Activated CD8-positive, alpha-beta memory T cell treated with anti-CD3 and anti-CD28 coated beads, Interleukin-2, amount 50 U/mL, for 48 hours (primary cell): ENCODE measurements around the gene NSFL1C.
"Not testable (repeated sequence)": the region's sequence is repeated elsewhere in the genome, so short reads cannot be mapped to it uniquely, and the experiment has no call there.

ENCODE experiments used
- DNase-seq: peaks from one replicate; pipeline ENCODE4 v3.0.0-alpha.2; 2020

NSFL1C gene

DNA sequence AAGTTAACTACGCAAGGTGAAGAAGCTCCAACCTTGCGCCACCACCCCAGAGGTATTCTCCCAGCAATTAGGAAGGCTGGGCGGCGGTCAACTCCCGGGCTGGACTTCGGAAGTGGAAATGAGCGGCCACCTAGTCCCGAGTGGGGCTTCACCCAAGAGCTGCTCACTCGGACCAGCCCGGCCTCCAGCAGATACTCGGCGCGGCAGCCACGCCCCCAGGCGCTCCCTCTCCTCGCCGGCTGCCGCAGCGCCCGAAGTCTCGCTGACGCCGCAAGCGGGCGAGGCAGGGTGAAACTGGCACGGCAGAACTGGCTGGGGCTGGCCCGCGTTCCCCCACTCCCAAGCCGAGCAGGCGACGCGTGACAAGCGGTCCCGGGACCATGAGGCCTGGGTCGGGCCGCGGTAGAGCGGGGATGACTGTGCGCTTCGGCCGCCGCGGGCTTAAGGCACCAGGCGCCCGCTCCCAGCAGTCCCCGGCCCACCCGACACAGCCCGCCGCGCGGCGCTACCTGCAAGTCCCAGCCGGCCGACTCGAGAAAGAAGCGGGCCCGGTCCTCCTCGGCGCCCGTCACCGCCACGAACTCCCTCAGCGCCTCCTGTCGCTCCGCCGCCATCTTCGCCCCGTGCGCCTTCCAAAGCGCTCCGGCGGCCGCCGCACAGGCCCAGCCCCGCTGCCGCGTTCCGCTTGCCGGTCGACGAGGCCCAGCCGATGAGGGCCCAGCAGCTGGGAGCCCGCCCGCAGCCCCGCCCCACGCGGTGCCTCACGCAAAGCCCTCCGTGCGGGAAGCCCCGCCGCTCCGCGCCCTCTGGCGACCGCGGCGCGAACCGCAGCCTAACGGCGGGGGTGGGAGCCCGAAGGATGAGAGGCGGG, at the start of gene NSFL1C:
NSFL1C (minus strand) TSS at position 639 of the 871 bp plus-strand sequence; CDS start at position 614, 25 bp downstream.
- peak; percentile 99 for DNase-seq

DNA sequence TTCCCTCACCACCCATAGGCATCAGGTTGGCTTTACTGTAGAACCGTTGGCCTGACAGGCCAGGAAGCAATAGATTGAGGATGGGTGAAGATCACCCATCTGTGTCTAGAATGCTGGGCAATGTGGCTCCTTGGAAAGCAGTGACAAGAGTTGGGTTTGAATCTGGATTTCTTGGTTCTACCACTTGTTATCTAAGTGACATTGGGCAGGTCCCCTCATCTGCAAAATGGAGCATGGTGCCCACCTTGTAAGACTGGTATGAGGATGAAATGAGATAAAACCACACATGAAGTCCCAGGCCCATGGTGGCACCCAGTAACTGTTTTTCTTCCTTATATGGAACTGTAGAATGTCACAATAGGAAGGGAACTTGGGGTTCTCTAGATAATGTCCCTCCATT, 47.2 kb upstream of the NSFL1C start:
- no peak for DNase-seq

DNA sequence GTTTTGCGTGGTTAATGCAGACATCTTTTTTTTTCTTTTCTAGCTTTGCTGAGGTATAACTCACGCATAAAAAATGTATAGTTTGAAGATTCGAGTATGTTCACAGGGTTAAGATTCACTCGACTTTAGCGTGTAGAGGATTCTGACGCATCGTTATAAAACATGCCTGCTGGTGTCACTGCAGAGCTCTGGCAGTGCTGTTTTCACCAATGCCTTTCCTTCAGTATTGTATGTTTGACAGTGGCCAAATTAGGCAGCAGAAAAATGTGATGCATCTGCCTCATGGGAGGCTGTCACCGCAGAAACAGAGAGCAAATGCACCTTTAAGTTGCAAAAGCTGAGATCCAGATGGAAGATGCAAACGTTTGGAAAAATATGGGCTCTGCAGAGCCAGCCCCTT, 42.6 kb upstream of the NSFL1C start:
- no peak for DNase-seq

DNA sequence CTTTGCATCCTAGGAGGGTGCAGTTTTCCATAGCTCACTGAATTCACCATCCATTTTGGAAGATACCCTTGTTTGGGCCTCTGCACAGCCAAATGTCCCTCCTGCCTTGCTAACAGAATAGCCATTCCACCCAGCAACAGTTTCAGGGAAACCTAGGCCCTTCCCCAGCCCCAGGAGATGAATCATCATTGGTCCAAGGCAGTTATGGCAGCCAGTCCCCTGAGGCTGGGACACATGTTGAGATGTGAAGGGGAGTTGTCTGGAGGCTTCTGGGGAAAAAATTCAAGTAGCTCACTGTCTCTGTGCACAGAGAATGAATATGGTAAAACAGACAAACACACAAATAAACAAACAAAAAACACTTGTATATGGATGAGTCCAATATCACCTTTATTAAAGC, 41.9 kb upstream of the NSFL1C start:
- DNase-seq, result no peak

DNA sequence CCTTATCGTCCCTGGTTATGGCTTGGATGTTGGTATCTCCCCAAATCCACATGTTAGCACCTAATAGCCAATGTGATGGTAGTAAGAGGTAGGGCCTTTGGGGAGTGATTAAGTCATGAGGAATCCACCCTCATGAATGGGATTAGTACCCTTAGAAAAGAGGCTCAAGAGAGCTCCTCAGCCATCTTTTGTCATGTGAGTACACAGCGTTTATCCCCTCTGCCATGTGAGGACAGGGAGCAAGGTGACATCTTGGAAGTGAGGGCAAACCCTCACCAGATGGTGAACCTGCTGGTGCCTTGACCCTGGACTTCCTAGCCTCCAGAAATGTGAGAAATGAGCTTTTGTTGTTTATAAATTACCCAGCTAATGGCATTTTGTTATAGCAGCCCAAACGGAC, 40.6 kb upstream of the NSFL1C start:
- no peak for DNase-seq

DNA sequence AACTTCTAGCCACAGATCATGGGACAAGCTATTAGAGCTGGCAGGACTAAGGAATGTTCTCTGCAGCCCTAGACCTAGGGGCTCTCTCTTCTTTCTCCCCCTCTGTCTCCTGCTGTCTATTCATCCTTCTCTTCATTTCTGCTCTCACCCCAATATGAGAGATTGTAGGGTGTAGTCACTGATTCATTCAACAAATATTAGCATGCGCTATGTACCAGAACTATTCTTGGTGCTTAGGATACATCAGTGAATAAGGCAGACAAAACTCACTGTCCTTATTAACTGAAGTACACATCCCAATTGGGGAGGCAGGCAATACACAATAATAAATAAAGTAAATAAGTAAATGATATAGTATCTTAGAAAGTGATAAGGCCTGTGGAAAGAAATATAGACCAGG, 39.2 kb upstream of the NSFL1C start:
- DNase-seq, result no peak

DNA sequence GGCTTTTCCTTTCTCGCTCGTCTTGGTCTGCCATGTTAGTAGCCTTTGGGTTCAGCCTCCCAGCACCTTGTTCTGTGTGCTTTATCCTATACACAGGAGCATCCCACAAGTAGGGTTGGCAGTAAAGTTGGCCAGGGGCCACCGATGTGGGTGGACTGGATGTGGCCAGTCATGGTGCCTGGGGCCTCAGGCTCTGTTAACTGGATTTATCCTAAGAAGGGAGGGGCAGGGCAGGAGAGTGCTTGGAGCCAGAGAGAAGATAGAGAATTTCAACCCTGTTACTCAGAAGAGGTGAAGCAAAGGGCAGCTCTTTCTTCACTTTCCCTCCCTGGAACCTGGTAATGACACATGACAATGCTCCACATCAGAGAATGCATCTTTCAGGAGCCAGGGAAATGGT, 38.7 kb upstream of the NSFL1C start:
- no peak for DNase-seq

DNA sequence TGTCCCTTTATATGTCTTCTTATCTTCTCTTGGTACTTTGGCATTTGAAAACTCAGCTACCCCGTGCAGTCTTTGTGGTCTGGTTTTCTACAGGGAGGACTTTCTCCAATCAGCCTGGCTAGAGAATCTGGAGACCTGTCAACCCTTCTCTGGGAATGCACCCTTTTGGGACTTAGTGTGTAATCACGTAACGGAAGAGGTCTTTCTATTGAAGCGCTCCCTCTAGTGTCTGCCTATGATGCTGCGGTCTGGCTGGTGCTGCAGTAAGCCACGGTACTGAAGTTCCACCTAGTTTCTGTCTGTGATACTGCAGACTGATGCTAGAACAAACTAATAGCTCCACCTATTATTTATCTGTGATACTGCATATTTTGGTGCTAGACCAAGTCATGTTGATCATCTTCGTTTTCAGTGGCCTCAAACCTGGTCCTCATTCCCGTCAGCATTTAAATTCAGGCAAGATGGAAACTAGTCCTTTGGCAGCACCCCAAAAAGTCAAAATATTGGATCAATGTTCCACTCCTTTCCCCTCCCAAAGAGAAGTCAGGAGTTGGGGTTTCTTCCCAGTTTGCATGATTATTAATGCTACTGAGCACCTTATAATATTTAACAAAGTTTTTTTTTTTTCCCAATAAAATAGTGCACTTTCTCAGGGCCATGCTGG, 37.0 kb upstream of the NSFL1C start:
- DNase-seq, result peak; percentile 69

DNA sequence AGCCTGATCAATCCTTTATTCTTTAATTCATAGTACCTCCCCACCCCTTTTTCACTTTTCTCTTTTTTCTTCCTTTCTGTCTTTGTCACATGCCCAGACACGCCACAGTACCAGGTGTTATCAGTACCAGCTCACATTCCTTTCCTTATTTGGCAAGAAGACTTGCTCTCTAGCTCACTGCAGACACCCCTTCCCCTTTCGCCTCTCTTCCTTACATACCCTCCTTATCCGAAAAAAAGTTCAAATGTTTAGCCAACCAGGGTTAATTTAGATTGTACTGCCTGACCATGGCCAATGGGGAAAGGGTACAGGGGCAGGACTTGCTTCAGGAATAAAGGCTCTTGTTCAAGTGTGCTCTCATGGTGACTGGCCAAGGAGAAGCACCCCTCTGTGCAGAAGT, 33.8 kb upstream of the NSFL1C start:
- DNase-seq, result no peak

DNA sequence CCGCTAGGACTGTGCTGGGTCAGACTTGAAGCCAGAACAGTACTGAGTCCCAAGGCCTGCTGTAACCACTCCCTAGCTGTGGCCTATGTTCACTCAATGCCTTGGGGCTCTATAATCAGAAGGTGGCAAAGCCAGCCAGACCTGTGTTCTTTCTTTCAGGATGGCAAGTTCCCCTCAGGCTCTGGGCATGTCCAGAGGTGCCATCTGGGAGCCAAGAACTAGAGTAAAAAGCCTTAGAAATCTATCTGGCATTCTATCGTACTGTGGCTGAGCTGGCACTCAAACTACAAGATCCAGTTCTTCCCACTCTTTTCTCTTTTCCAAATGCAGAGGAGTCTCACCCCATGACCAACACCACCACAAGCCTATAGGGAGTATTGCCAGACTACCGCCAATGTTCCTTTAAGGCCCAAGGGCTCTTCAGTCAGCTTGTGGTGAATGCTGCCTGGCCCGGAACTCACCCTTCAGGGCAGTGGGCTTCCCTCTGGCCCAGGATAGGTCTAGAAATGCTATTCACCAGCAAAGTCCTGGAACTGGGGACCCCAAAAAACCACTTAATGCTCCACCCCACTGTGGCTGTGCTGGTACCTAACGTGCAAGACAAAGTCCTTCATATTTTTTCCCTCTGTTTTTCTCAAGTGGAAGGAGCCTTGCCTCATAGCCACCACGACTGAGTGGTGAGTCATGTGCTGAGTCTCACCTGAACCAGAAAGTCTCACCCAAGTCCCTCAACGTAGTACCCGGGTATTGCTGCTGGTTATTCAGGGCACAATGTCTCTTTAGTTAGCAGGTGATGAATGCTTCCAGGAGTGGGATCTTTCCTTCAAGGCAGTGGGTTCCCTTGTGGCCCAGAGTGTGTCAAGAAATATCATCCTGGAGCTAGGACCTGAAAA, 33.1 kb upstream of the NSFL1C start:
- DNase-seq, result no peak

DNA sequence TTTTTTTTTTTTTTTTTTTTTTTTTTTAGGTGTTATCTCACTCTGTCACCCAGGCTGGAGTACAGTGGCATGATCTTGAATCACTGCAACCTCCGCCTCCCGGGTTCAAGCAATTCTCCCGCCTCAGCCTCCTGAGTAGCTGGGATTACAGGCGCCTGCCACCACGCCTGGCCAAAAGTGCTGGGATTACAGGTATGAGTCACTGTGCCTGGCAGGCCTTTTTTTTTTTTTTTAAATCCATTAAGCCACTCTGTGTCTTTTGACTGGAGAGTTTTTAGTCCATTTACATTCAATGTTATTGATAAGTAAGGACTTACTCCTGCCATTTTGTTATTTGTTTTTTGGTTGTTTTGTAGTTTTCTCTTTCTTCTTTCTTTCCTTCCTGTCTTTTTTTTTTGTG, 30.7 kb upstream of the NSFL1C start:
- not testable (repeated sequence) for DNase-seq

DNA sequence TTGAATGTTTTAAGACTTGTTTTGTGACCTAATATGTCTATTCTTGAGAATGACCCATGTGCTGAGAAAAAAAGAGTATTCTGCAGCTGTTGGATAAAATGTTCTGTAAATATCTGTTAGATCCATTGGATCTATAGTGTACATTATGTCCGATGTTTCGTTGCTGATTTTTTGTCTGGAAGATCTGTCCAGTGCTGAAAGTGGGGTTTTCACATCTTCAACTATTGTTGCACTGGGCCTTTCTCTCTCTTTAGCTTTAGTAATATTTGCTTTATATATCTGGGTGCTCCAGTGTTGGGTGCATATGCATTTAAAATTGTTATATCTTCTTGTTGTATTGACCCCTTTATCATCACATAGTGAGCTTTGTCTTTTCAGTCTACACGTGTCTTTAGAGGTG, 30.3 kb upstream of the NSFL1C start:
- no peak for DNase-seq

DNA sequence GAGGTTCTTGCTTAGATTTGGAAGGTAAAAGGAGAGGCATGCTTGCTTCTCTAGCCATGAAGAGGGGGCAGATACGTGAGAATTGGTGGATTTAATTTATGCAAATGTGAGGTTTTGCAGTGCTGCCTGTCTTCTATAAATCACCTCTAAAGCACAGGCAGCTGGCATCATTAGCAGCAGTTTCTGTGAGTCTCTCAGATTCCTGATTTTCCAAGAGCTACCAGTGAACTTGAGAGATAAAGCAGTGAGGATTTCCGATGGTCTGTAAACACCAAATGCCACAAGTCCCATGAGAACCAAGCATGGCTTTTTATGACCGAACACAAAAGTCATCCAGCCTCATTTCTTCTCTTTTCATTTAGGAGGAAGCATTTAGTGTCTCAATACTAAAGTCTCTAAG, 27.8 kb upstream of the NSFL1C start:
- DNase-seq, result no peak

DNA sequence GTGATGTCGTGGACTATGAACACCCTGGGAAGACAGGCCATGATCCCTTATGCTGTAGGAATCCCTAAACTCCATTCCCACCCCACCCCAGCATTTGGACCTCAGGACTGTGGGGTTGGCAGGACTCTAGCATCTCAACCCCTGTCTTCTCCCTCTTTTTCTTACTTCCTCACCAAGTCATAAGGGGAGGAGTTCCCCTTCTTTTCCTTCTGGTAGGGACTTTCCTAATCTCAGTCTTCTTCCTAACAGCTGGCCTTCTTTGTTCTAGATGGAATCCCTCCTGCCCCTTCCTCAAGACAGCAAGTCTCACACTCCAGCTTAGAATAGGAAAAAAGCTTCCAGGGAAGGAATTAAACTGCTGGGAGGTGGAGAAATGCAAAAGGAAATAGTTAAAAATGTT, 26.9 kb upstream of the NSFL1C start:
- no peak for DNase-seq

DNA sequence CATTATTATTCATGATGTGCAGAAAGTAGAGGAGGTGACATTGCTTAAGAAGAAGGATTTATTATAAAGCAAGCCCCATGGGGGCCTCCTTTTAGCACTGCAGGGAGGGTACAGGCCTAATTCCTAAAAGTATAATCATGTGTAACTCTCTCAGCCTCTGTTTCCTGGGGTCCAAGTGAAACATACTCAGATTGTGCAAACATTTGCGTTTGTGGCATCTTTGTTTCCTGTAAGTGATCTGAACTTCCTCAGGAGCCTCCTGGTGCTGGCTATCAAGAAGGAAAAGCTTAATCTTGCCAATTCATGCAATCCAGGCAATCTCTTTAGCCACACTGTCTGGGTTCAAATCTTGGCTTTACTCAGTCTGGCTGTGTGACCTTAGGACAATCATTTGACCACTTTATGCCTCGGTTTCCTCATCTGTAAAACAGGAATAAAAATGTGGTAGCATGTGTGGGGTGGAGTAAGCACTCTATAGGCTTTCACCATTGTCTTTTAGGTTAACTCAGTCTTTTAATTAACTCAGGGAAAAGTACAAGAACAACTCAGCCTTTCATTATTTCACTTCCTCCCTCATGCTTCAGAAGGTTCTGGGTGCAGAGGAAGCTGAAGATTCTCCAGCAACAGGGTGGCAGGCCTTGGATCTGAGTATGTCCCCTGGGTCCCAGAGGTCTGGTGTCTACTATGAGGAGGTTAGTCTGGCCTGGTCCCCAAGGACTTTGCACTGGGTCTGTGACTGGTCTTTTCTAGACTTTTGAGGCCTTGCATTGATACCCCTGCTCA, 25.4 kb upstream of the NSFL1C start:
- DNase-seq, result no peak

DNA sequence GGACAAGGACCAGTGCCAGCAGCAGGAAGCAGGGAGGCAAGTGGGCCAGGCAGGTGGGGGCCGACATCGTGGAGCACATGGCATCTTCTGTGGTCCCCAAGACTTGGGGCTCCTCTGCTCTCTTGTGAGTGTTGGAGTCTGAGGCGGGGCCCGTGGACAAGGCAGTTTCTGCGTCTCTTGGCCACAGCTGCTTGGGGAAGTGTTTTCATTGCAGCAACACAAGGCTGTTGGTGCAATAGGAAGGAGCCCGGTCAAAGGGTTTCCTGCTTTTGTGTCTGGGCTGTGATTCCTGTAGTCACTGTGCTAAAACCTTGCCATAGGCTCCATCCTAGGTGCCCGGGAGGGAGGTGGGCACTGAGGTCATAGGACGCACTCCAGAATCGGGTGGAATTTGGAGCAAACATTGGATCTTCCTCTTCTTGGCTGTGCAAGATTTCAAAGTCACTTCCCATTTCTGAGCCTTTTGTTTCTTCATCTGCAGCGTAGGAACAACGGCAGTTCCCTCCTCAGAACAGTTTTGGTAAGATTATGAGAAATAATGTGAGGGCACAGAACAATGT, 24.7 kb upstream of the NSFL1C start, which contains the start of gene SIRPB2:
SIRPB2 (minus strand) TSS at position 140 of the 560 bp plus-strand sequence; CDS start at position 79, 61 bp downstream.
- no peak for DNase-seq

DNA sequence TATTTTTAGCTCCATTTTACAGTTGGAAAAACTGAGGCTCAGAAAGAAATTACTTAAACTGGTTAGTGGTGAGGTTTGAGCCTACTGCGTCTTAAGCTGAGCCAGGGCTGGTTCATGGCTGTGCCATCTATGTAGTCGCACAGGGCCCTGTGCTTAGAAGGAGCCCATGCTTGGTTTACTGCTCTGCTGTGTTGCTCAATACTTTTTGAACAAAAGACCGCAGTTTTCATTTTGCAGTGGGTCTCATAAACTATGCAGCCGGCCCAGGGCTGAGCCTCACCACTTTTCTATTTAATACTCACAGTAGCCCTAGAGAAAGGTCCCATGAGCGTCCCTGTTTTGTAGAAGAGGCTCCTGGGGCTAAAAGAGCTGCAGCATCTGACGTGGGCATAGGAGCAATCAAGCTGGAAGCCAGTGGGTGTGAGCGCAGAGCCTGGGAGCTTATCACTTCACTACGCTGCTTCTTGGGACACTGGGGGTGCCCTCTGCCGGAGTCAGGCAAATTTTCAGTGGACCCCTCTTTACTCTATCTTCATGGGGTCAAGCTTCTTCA, 24.1 kb upstream of the NSFL1C start:
- no peak for DNase-seq

DNA sequence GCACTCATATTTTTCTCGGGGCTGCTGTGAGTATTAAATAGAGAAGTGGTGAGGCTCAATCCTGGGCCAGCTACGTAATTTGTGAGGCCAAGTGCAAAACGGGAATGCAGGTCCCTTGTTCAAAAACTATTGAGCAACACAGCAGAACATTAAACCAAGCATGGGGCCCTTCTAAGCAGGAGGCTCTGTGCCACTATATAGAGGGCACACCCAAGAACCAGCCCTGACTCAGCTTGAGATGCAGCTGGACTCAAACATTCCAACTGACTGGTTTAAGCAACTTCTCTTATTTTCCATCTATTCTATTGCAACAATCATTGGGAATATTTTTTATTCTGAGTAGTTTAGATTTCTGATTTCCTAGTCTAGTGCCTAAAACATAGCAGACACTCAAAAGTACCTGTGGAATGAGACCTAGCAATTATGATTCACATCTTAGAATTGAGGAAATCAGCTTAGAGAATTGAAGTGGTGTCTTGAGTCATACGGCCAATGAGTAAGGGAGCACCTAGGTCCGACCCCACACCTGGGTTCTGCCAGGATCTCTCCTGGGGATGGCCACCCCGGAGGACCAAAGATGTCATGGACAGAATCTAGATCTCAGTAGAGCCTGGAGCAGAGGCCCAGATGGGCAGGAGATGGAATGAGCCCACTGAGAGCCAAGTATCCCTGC, 23.3 kb upstream of the NSFL1C start:
- no peak for DNase-seq

DNA sequence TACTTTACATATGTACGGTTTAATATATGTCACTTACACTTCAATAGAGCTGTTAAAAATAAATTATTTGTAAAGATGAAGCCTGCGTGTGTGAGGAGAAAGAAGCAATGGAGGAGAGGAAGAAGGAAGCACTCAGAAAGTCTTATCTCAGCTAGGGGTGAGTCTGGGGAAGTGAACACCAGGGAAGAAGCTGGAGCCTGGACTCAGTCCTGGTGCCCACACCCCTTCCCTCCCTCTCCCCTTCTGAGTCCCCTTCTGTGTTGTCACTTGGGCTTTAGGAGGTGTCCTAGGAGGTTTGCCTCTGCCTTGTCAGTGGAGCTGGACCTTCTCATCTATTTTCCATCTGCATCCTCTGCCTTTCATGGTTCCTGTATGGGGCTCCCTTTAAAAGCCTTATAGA, 22.7 kb upstream of the NSFL1C start:
- no peak for DNase-seq

DNA sequence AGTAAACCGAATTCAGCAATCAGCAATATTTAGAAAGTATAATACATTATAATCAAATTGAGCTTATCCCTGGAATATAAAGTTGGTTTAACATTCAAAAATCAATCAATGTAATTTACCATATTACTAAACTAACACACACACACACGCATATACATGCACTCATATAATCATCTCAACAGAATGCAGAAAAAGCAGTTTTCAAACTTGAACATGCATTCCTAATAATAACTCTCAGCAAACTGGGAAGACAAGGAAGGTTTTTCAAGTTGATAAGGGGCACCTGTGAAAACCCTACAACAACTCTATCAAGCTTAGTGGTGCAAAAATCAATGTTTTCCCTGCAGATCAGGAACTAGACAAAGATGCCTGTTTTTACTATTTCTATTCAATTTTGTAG, 19.9 kb upstream of the NSFL1C start:
- DNase-seq, result no peak

DNA sequence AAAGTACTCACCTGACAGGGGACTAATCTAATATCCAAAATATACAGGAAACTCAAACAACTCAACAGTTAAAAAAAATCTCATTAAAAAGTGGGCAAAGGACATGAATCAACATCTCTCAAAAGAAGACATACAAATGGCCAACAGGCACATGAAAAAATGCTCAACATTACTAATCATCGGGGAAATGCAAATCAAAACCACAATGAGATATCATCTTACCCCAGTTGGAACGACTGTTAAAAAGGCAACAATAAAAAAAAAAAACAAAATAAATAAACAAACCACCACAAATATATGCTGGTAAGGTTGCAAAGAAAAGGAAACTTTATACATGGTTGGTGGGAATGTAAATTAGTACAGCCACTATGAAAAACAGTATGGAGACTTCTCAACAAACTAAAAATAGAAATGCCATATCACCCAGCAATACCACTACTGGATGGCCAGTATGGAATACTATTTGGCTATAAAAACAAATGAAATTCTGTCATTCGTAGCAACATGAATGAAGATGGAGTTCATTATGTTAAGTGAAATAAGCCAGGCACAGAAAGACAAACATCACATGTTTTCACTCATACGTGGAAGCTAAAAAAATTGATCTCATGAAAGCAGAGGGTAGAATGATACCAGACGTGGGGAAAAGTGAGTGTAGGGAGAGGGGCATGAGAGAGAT, 17.9 kb upstream of the NSFL1C start:
- DNase-seq, result no peak
